ENCODE data around the gene LENEP.
"Not testable (repeated sequence)": the region's sequence is repeated elsewhere in the genome, so short reads cannot be mapped to it uniquely, and the experiment has no call there.

DNA sequence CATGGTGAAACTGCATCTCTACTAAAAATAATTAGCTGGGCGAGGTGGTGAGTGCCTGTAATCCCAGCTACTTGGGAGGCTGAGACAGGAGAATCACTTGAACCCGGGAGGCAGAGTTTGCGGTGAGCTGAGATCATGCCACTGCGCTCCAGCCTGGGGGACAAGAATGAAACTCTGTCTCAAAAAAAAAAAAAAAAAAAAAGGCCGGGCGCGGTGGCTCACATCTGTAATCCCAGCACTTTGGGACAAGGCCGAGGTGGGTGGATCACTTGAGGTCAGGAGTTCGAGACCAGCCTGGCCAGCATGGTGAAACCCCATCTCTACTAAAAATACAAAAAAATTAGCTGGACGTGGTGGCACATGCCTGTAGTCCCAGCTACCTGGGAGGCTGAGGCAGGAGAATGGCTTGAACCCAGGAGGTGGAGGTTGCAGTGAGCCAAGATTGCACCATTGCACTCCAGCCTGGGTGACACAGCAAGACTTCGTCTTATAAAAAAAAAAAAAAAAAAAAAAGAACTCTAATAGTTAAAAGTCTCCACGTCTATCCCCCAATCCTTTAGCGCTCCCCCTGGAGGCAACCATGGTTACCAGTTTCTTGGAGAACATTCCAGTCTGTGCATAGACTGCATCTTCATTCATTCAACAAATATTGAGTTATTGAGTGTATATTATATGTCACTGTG, 2.1 kb downstream of the LENEP start:
- TF ChIP-seq EZH2 (IDR thresholded peaks at IDR 0.05; ENCODE audit: low read length), result not testable (repeated sequence)
- peak in 2 of 3 experiments; percentile 34 to 47 for TF ChIP-seq CTCF (optimal IDR thresholded peaks at IDR 0.05 in 1 of 3, IDR thresholded peaks at IDR 0.05 in 1 of 3, conservative IDR thresholded peaks at IDR 0.05 in 1 of 3; ENCODE audit: extremely low read depth in 1 of 3, insufficient read depth in 2 of 3, low read length in 3 of 3)

All from keratinocyte (primary cell).